Activated CD4-positive, alpha-beta T cell treated with anti-CD3 and anti-CD28 coated beads, Interleukin-2, Interleukin-4, amounts not matched to agents 100 ng/mL and 50 ng/mL, durations not matched to agents 16 hours and 8 hours (primary cell): ENCODE measurements around the gene TXNL1.
A peak's percentile ranks its signal among the peaks of the same experiment; 100 is the strongest.
"Not testable (repeated sequence)": the region's sequence is repeated elsewhere in the genome, so short reads cannot be mapped to it uniquely, and the experiment has no call there.

ENCODE experiments used
- DNase-seq: peaks from one replicate; pipeline ENCODE4 v3.0.0-alpha.2; 2020; ENCODE audit warnings: low spot score

Gene TXNL1

GRCh38 chr18:56643381-56643780, 5.0 kb upstream of the TXNL1 start:
- DNase-seq, result no peak

- DNase-seq, result no peak
Observed at GRCh38 chr18:56641714-56642337, 3.4 kb upstream of the TXNL1 start.

GRCh38 chr18:56639571-56639970, 1.2 kb upstream of the TXNL1 start:
- no peak for DNase-seq

GRCh38 chr18:56639104-56639381, 651 bp upstream of the TXNL1 start:
- no peak for DNase-seq

DNA sequence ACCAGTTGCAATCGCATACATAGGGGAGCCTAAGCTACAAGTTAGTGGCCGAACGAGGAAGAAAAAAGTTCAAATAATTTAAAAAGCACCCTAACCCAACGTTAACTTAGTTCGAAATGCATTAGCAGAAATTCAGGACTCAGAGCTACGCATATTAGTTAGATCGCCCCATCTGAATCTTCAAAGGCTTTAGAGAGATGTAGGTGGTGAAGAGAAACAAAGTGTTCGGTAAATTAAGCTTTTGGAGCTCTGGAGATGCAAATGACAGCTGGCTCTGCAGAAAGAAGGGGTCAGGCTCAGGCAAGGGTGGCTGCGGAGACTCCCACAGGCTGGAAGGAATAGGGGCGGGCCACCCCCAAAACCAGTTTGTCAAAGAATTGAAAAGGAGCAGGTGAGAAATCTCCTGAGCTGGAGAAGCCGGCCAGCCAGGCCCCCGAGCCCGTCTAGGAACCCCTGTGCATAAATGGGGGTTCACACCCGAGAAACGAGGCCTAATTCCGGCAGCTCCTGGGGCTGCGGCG, 621 bp downstream of the TXNL1 start:
- DNase-seq, result no peak

GRCh38 chr18:56637176-56637575, 1.2 kb downstream of the TXNL1 start:
- DNase-seq, result no peak

GRCh38 chr18:56635007-56635406, 3.4 kb downstream of the TXNL1 start:
- no peak for DNase-seq

DNA sequence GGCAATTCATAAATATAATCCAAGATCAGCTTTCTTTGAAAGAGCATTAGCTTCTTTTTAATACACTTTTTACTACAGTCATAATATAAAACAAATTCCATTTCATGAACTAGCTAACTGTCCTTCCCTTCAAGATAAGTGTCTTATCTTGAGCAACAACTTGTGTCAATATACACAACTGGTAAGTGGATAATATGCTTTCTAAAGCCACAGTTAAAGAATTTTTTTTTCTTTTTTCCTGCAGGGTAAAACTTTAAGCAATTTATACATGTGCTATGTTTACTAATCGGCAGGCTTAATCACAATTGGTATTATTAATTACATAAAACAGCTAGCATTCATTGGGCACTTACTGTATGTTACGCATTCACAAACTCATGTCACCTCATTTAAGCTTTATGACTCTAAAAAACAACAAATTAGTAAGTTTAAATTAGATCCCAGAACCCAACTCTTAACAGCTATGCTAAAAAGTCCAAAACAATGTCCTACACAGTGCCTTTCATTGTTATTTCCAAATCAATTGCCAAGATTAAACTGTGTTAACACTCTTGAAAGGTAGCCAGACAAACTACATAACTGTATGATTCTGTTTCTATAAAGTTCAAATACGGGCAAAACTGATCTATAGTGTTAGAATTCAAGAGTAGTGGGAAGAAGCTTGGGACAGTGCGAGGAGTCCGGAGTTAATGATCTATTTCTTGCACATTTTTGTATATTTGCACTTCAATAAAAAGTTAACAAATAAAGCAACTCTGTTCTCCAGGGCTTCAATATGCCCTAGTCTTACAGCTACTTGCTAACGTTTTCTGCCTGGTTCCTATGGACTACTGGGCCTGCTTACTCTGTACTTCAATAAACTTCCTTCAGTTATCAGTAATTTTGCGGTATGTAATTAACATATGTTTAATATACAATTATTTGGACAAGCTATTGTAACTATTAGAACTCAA, 6.0 kb downstream of the TXNL1 start:
- no peak for DNase-seq

- no peak for DNase-seq
Observed at GRCh38 chr18:56627991-56628390, 10.4 kb downstream of the TXNL1 start.

GRCh38 chr18:56615738-56616520, 22.5 kb downstream of the TXNL1 start:
- DNase-seq, result no peak

GRCh38 chr18:56606618-56607017, 31.8 kb downstream of the TXNL1 start:
- no peak for DNase-seq

GRCh38 chr18:56598422-56598821, 40.0 kb downstream of the TXNL1 start:
- DNase-seq, result no peak

DNA sequence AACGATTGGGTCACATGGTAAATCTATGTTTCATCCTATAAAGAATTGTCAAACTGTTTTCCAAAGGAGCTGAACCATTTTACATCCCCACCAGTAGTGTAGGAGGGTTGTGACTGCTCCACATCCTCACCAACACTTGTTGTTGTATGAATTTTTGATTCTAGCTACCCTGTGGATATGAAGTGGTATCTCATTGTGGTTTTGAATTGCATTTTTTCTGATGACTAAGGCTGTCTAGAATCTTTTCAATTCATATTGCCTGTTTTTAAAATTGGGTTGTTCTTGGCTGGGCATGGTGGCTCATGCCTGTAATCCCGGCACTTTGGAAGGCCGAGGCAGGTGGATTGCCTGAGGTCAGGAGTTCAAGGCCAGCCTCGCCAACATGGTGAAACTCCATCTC, 44.5 kb downstream of the TXNL1 start:
- DNase-seq, result no peak

DNA sequence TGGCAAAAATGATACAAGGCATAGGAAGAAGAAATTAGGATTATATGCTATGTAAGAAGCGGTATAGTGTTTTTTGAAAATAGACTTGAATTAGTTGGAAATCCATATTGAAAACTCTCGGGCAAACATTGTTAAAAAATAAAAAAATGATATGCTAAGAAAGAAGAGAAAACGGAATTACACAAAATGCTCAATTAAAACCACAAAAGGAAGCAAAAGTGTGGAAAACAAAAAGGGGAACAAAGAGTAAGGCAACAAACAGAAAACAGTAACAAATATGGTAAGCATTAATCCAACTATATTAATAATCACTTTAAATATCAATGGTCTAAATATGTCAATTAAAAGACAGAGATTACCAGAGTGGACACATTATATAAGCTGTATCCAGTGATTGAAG, 58.4 kb downstream of the TXNL1 start:
- no peak for DNase-seq

DNA sequence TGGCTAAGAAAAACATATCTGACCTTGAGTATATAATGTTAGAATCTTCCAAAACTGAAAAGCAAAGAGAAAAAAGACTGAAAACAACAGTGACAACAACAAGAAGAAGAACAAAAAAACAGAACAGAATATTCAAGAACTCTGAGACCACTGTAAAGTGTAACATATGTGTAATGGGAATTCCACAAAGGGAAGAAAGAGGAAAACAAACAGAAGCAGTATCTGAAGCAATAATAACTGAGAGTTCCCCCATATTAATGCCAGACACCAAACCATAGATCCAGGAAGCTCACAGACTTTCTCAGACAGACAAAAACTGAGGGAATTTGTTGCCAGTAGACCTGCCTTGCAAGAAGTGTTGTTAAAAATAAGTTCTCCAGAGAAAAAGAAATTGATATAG, 58.9 kb downstream of the TXNL1 start:
- DNase-seq, result no peak

DNA sequence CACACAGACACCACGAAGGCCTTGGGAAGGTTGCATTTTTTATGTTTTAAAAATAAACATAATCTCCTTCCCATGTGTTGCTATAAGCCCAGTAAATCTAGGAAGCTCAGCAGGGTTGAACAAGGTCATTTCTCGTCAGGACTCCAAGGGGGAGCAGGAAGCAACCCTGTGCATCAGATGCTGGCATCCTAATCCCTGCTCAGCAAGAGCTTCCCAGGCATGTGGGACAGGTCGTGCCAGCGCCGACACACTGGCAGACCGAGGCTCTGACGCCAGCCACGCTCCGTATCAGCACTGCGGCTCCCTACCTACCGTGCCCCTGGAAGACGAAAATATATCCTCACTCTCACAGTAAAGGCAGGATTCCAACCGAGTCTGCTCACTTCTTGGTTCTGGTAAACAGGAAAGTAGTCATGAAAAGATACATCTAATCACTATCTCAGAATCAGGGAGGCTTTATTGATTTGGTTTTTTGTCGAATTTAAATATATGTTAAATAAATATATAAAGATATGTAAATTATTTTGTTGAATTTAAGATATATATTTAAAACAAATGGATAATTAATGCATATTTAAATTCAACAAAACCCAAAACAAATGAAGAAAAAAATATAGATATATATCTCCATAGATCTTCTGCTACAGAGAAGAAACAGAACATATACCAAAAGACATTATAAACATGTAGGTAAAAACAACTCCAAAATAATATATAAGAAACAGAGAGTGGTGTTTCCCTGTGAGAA, 61.4 kb downstream of the TXNL1 start:
- no peak for DNase-seq

- peak; percentile 33 for DNase-seq
Observed at GRCh38 chr18:56575819-56576663, 62.4 kb downstream of the TXNL1 start.

- DNase-seq, result no peak
Observed at GRCh38 chr18:56574861-56575260, 63.5 kb downstream of the TXNL1 start.

GRCh38 chr18:56572267-56572666, 66.1 kb downstream of the TXNL1 start:
- DNase-seq, result not testable (repeated sequence)

DNA sequence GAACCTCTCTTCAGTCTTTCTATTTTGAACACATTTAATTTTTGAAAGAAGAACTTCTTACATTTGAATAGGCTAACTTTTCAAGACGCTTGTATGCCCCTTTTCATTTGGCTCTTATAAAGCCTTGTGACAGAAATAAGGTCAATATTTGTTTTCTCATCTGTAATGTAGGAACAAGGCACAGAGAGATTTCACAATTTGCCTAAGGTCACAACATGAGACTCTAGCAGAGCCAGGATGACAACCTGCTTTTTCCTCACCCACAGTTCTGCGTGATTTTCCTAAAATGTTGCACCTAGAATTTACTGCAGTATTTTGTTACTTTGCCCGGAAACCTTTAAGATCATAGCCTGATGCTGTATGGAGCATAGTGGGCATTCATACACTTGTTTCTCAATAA, 67.4 kb downstream of the TXNL1 start:
- DNase-seq, result no peak

- no peak for DNase-seq
Observed at GRCh38 chr18:56569416-56569815, 69.0 kb downstream of the TXNL1 start.
